ENCODE data around the gene NTSR1.

The NTSR1 gene

GRCh38 chr20:62708591-62709536, at the start of gene NTSR1:
Gene NTSR1 (plus strand): TSS chr20:62708836. CDS start chr20:62709208, 372 bp downstream.
- H3K4me3 ChIP-seq: peak within 1 kb of the TSS in 4 of 7 experiments; percentile 3 to 26 (median 15)
- H3K27ac ChIP-seq: no peak within 1 kb of the TSS

DNA sequence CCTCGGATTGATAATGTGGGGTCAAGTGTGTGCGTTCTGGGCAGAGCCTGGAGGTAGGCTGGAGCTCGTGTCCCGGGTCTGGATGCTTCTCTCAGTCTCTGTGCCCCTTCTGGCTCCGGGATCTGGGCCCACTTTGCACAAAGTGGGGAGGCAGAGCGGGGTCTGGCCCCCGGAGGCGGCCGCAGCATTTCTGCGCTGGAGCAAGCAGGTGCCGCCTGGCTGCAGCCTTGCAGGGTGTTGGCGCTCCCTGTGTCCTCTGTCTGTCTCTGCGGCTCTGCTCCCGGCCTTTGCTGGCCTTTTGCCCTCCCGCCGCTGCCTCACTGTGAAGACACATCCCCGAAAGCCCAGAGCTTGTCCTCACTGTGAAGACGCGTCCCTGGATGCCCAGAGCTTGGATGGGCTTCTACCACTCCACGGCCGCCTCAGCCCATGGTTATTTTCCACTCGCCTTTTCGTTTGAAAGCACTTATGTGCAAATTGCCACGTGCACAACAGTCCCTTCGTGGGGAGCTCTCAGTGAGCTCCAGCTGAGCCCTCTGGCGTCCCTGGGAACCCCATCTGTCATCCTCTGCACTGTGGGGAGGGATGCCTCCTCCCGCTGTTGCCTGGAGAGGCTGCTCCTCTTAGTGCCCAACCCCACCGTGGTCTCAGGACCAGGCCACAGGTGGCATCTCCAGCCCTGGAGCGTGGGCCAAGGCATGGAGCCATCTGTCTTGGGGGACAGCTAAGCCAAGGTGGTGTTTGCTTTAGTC, 49.0 kb upstream of the NTSR1 start:
- no peak overlapping the region for H3K4me3 ChIP-seq
- H3K27ac ChIP-seq: peak overlapping the region in 1 of 21 experiments; percentile 9

DNA sequence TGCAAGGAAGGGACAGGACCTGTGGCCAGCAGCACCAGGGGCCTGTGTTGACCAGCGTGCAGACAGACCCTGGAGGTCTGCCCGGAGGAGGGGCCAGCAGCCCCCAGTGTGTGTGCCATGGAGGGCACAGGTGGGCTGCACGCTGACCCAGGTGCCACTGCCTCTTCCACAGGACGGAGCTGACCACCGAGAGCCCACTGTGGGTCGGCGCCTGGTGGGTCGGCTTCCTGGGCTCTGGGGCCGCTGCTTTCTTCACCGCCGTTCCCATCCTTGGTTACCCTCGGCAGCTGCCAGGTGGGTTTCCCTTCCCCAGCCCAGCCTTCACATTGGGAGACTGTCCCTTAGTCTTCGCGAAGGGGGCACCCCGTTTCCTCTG, 48.4 kb upstream of the NTSR1 start:
- no peak overlapping the region for H3K4me3 ChIP-seq

DNA sequence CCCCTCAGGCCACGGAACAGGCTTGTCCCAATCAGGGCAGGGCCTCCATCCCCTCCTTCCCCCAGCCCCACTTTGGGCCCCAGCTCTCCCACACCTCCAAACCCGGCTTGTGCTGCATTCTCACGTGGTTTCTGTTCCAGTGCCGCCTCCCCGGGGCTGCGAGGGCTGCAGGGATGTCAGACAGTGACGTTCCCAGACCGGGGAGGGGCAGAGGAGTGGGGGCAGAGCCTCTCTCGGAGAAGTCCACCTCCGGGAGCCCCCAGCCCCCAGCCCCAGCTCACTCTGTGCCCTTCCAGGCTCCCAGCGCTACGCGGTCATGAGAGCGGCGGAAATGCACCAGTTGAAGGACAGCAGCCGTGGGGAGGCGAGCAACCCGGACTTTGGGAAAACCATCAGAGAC, 47.9 kb upstream of the NTSR1 start:
- no peak overlapping the region for H3K4me3 ChIP-seq
- no peak overlapping the region for H3K27ac ChIP-seq

More for the DNA sequence above, 48.4 kb upstream of the NTSR1 start:
- no peak overlapping the region for H3K27ac ChIP-seq

- peak overlapping the region in 6 of 21 experiments; percentile 1 to 49 (median 24) for H3K27ac ChIP-seq
- no peak overlapping the region for H3K4me3 ChIP-seq
Measured at GRCh38 chr20:62661647-62662046, 47.0 kb upstream of the NTSR1 start.

DNA sequence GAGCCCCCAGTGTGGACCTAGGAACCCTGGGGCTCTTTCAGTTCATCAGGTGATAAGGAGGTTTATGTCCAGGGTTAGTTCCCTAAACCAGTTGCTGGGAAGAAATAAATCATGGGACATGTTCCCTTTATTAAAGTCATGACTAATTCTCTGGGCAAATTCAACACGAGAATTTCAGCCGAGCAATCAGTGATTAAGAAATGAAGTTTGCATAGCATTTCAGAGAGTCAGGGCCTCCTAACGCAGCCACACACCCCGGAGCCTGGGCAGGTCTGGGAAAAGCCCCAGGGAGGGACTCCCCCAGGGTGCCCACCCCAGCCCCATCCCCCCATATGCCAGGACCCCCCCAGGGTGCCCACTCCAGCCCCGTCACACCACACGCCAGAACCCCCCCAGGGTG, 46.2 kb upstream of the NTSR1 start:
- H3K27ac ChIP-seq: peak overlapping the region in 7 of 21 experiments; percentile 2 to 40 (median 33)
- H3K4me3 ChIP-seq: no peak overlapping the region

DNA sequence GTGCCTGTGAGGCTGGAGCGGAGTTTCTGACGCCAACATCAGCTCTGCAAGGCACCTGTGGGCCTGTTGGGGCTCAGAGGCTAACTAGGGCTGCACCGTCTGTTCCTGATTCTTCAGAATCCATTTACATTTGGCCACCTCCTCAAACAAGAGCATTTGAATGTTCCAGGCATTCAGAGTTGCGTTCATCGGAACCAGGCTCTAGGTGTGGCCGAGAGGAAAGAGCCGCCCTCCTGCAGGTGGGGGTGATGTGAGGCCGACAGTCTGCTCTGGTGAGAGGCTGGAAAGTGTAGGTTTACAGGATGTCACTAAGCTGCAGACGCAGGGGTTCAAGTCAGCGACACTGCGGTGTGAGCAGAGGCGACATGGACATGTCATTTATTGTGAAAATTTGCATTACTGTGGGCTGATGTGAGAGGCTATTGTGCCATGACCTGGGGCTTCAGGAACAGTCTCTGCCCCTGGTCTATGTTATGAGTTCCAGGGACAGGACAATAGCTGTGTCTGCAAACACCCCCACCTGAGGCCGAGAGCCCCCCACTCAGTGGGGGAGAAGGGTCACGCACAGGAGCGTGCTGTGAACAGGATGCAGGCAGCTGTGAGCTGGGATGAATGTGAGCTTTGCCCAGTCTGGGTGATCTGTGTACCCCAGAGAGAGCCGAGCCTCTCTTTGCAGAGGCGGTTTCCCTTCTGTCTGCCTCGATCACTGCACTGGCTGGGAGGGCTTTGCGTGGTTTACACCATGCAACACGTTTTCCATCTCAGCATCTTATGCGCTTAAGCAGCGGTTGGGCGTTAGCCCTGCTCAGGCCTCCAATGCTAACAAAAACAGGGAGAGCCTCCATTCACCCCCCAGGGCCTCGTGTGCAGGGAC, 45.3 kb upstream of the NTSR1 start:
- Histone ChIP-seq H3K27ac (peak overlapping the region in 3 of 21 experiments; percentile 2 to 39 (median 19)), H3K4me3 (no peak overlapping the region)

- Histone ChIP-seq H3K4me3 (no peak overlapping the region), H3K27ac (no peak overlapping the region)
Measured at GRCh38 chr20:62664019-62664971, 44.3 kb upstream of the NTSR1 start.

- Histone ChIP-seq H3K27ac (peak overlapping the region in 1 of 21 experiments; percentile 8), H3K4me3 (no peak overlapping the region)
Measured at GRCh38 chr20:62665153-62665754, 43.4 kb upstream of the NTSR1 start.

DNA sequence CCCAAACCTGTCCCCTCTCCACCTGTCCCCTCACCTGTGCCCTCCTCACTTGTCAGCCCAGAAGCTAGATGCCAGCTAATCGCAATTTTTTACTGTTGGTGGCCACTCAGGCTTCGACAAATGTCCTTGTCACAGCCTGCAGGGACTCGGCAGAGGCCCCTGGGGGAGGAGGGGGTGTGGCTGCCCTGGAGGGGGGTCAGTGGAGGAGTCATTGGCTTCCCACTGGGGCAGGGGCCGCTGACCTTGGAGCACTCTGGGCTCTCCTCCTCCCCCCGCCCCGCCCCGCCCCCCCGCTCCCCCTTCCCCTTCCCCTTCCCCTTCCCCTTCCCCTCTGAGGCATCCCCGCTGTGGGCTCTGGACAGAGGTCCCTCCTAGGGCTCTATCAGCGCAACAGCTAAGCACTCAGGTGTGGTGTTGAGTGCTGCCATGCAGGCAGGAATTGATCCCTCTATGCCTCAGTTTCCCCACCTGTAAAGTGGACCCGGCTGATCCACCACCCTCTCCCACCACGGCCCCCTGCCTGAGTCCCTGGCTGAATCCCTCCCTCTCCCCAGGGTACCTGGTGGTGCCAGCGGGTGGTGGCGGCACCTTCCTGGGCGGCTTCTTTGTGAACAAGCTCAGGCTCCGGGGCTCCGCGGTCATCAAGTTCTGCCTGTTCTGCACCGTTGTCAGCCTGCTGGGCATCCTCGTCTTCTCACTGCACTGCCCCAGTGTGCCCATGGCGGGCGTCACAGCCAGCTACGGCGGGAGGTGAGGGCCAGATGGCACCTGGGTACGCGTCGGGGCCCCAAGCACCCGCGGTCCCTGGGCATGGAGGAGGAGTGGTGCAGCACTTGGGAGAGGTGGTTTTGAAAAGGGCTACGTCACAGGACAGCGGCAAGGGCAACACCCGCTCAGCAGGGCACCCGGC, 42.6 kb upstream of the NTSR1 start:
- peak overlapping the region in 4 of 21 experiments; percentile 5 to 61 (median 60) for H3K27ac ChIP-seq
- no peak overlapping the region for H3K4me3 ChIP-seq

GRCh38 chr20:62666736-62667529, 41.7 kb upstream of the NTSR1 start:
- H3K27ac ChIP-seq: peak overlapping the region in 2 of 21 experiments; percentile 14 to 17
- no peak overlapping the region for H3K4me3 ChIP-seq

- no peak overlapping the region for H3K4me3 ChIP-seq
- H3K27ac ChIP-seq: peak overlapping the region in 3 of 21 experiments; percentile 14 to 32 (median 17)
Measured at GRCh38 chr20:62667530-62668440, 40.9 kb upstream of the NTSR1 start.

GRCh38 chr20:62668441-62669027, 40.1 kb upstream of the NTSR1 start:
- Histone ChIP-seq H3K4me3 (no peak overlapping the region), H3K27ac (peak overlapping the region in 1 of 21 experiments; percentile 18)

DNA sequence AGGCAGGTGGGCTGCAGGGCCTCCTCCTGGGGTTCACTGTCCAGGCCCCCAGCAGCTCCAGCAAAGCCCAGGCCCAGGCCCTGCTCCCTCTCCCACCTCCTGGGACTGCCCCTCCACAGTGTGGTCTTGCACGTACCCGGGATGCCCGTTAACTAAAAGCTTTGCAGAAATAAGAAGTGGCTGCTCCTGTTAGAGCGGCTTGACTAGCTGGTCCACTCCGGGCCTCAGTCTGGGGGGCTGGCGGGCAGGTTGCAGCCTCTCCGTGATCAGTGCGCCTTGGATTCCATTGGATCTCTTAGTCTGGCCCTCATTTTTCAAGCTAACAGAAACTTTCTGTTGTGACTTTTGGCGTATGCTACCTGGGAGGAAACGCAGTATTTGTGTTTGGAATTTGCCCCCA, 39.4 kb upstream of the NTSR1 start:
- Histone ChIP-seq H3K27ac (no peak overlapping the region), H3K4me3 (no peak overlapping the region)

DNA sequence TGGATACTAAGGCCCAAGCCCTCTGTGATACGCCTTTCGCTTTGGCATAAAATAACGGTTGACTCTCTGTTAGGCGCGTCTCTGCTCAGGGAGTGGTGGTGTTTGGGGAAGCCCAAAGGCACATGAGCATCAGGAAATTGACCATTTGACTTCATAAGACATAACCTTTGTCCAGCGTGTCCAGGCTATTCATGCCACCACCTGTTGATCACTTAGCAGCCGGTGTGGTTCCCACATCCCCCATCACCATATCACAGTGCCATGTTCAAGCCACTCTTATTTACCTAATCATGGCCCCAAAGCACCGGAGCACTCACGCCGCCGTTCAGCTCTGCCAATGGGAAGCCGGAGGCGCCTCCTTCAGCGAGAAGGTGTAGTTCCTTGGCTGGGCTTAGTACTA, 38.5 kb upstream of the NTSR1 start:
- Histone ChIP-seq H3K27ac (no peak overlapping the region), H3K4me3 (no peak overlapping the region)

Measured in skin epidermis (tissue), 12 donors.